NB4 (cell line): ENCODE measurements around the gene RIOK1.

Experiments used
- DNase-seq: peaks from one replicate; pipeline ENCODE4 v3.0.0; 2010; ENCODE audit warnings: low read depth
- H3K4me3 ChIP-seq: one replicate; pipeline ENCODE4 v1.5.1; 2011; ENCODE audit warnings: mild to moderate bottlenecking, low read depth, low read length, moderate library complexity
- MYC ChIP-seq: IDR thresholded peaks from 2 replicates; pipeline ENCODE4 v1.6.1; 2011; ENCODE audit warnings: low read depth, low read length
- POLR2A ChIP-seq: IDR thresholded peaks from 2 replicates; pipeline ENCODE4 v1.6.1; 2011; ENCODE audit warnings: mild to moderate bottlenecking; ENCODE audit not compliant: insufficient read length; ENCODE audit errors: extremely low read depth
- TF ChIP-seq, protein P1 (sequence below): IDR thresholded peaks from 2 replicates; pipeline ENCODE4 v1.6.1; 2011; ENCODE audit warnings: low read depth, low read length
- TF ChIP-seq, protein P2 (sequence below): IDR thresholded peaks from one replicate; pipeline ENCODE4 v1.5.1; 2012; ENCODE audit warnings: low read depth, low read length

RIOK1 gene

DNA sequence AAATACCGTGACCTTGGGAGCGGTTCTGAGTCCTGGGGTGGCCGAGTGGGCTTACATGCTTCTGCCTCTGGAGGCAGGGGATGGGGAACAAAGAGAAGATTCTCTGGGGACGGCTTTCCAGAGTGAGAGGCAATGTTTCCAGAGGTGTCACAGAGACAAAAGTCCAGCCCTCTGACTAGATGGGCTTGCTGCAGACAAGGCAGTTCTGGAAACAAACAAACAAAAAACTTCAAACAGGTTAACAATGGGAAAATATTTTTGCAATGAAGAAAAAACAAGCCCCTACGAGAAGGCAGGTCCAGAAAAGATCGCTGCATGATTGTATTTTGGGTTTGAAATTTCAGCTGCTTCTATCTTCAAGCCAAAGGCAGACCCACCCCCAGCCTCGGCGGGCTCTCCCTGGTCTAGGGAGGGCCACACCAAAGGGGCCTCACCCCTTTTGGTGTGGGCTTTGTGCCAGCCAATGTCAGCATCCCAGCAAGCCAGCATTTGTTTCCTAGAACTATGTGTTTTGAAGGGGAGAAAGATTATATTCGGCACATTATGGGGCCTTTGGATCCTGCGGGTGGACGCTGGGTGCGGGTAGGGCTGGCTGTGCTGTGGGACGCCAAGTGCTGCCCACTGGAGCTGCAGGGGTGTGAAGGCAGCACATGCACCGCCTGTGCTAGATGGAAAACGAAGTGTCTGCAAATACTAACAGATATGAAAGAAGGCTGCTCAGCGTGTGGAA, 42.9 kb downstream of the RIOK1 start:
- TF ChIP-seq MYC (no peak), POLR2A (no peak)
- TF ChIP-seq, protein P1, sequence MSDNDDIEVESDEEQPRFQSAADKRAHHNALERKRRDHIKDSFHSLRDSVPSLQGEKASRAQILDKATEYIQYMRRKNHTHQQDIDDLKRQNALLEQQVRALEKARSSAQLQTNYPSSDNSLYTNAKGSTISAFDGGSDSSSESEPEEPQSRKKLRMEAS, result no peak
- TF ChIP-seq, protein P2, sequence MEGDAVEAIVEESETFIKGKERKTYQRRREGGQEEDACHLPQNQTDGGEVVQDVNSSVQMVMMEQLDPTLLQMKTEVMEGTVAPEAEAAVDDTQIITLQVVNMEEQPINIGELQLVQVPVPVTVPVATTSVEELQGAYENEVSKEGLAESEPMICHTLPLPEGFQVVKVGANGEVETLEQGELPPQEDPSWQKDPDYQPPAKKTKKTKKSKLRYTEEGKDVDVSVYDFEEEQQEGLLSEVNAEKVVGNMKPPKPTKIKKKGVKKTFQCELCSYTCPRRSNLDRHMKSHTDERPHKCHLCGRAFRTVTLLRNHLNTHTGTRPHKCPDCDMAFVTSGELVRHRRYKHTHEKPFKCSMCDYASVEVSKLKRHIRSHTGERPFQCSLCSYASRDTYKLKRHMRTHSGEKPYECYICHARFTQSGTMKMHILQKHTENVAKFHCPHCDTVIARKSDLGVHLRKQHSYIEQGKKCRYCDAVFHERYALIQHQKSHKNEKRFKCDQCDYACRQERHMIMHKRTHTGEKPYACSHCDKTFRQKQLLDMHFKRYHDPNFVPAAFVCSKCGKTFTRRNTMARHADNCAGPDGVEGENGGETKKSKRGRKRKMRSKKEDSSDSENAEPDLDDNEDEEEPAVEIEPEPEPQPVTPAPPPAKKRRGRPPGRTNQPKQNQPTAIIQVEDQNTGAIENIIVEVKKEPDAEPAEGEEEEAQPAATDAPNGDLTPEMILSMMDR, result no peak
- H3K4me3 ChIP-seq, result no peak overlapping the region
- DNase-seq, result no peak

DNA sequence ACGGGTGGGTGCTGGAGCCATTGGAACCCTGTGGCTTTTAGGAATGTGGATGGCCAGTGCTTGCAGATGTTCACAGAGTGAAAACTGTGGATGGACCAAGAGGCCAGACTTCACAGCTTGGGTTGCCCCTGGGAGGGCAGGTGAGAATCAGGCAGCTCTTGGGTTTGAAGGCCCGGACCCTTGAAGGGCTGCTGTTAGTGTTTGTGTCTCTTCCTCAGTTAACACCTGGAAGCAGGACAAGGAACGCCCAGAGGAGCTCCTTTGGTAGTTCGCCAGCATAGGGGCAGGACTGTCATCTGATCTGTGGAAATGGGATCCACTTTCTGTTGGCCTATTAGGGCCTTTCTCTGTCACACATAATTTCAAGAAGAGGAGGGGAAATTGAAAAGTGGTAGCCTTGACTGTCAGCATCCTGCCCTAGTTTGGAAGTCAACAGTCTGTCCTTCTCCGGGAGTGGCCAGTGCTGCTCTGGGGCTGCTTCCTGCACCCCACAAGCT, 43.6 kb downstream of the RIOK1 start:
- TF ChIP-seq, protein P2, result no peak
- TF ChIP-seq MYC (no peak), POLR2A (no peak)
- TF ChIP-seq, protein P1, result no peak
- no peak overlapping the region for H3K4me3 ChIP-seq
- DNase-seq, result no peak

DNA sequence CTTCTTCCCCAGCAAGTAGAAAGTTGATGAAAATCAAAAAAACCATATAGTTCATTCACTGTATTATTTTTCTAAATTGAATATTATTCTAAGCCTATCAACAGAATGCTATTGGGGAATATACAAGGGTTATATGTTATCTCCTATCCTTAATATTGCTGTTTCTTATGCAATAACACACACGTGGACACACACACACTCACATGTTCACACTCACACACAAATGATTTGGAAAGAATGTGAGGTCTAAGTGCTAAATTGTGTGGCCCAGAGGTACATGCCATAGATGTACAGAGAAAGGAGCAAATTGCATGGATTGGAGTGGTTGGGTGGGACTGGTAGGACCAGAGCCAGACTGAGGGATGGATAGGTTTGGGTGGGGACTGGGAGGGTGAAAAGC, 45.1 kb downstream of the RIOK1 start:
- DNase-seq, result no peak
- TF ChIP-seq, protein P1, result no peak
- TF ChIP-seq MYC (no peak), POLR2A (no peak)
- no peak overlapping the region for H3K4me3 ChIP-seq

DNA sequence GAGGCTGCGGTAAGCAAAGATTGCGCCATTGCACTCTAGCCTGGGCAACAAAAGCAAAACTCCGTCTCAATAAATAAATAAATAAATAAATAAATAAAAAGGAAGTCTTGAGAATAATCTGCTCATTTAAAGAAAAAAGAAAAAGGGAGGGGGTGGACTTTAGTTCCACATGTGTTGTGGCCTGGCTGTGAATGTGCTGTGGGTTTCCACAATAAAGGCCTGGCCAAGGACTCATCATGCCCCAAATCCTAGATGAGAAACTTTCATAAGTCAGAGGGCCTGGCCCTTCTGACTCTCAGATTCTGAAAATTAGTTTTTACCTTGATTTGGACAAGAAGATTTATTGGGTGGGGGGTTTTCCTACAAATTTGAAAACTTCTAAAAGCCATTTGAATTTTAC, 48.4 kb downstream of the RIOK1 start:
- no peak for DNase-seq
- TF ChIP-seq MYC, result no peak
- TF ChIP-seq, protein P2, result no peak
- TF ChIP-seq POLR2A, result no peak
- TF ChIP-seq, protein P1, result no peak
- no peak overlapping the region for H3K4me3 ChIP-seq

DNA sequence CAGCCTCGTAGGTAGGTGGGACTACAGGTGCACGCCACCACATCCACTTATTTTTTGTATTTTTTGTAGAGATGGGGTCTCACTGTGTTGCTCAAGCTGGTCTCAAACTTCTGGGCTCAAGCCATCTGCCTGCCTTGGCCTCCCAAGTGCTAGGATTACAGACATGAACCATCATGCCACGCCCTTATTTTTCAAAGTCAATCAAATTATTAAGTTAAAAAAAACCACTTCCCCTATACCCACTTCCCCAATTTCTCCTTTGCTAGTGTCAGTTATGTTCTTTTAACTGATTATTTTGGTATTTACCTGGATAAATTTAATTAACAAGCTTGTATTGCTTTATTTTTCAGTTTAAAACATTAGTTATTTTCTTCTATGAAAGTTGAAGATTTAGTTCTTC, 49.6 kb downstream of the RIOK1 start:
- TF ChIP-seq, protein P2, result no peak
- no peak for TF ChIP-seq MYC
- no peak for TF ChIP-seq POLR2A
- TF ChIP-seq, protein P1, result no peak
- H3K4me3 ChIP-seq, result no peak overlapping the region
- DNase-seq, result peak; percentile 78

DNA sequence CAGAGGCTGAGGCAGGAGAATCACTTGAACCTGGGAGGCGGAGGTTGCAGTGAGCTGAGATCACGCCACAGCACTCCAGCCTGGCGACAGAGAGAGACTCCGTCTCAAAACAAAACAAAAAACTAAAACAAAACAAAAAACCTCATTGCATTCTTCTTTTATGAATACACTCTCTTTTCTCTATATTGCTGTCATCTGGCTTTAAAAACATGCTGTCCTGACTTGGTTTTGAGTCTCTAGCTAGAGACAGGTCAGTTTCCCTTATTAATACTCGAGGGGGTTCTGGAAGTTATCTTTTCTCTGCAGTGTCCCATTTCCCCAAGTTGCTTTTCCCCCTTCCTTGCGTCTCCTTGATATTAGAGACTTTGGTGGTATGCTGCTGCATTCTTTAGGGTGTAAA, 50.9 kb downstream of the RIOK1 start:
- no peak for TF ChIP-seq POLR2A
- TF ChIP-seq, protein P2, result no peak
- TF ChIP-seq MYC, result no peak
- TF ChIP-seq, protein P1, result no peak
- no peak for DNase-seq
- no peak overlapping the region for H3K4me3 ChIP-seq
